SIG-M5 treated with dmso at 0.1 percent for 504 hours (cell line): ENCODE results near the gene OSBPL1A.
"Not testable (repeated sequence)": the region's sequence is repeated elsewhere in the genome, so short reads cannot be mapped to it uniquely, and the experiment has no call there.

Experiments used
- DNase-seq: peaks from one replicate; lab custom pipeline; 2025; ENCODE audit not compliant: unreplicated experiment; lab: John Stamatoyannopoulos, UW

OSBPL1A gene

DNA sequence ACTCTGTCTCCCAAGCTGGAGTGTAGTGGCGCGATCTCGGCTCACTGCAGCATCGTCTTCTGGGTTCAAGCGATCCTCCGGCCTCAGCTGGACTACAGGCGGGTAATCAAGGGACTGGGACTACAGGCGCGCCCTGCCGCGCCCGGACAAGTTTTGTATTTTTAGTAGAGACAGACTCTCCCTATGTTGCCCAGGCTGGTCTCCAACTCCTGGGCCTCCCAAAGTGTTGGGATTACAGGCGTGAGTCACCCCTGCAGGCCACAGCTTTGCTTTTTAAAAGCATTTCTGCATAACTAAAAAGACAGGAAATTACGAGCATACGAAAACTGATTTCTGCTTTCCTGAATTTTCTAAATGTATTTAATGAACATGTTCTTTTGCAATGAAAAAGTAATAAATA is 916 bp upstream of the OSBPL1A start:
- DNase-seq: no peak

DNA sequence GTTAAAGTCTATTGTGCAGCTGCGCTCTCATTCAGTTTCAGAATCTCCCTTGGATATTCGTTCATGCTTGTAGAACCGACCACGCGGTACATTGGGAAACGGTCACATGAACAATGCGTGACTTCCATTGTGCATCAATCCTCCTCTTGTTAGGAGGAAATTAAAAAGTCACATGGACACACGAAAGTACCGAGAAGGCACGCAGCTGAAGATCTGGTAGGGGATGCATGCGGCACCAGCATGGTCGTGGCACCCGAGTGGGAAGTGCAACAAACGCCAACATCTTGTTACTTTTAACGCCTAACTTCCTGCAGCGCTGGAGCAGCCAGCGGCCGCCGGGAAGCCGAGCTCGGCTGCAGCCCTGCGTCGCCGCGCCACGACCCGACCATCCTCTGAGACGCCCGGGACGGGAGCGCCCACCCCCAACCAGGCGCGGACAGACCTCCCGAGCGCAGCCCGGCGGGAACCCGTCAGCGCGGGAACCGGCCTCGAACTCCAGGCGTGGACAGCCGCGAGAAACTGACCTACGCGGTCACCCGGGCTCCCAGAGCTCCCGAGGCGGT is 412 bp downstream of the OSBPL1A start:
- DNase-seq: peak; percentile 80

DNA sequence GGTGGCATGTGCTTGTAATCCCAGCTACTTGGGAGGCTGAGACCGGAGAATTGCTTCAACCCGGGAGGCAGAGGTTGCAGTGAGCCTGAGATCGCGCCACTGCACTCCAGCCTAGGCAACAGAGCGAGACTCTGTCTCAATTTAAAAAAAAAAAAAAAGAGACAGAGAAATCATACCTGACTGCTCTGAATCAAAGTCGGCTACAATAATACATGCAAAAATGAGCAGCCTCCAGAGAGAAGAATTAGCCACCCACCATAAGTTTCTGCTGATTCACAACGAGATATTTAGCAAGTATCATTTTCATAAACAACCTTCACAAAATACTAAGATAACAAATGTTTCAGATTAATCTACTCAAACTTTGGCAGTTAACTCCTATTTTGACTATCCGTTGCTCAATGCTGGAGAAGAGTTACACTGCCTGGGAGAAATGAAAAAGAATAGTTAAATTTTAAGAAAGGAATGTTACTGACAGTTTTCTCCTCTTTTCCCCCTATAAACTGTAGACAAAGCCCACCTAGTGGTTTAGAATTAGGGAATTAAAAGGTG is 1.5 kb downstream of the OSBPL1A start:
- DNase-seq: no peak

DNA sequence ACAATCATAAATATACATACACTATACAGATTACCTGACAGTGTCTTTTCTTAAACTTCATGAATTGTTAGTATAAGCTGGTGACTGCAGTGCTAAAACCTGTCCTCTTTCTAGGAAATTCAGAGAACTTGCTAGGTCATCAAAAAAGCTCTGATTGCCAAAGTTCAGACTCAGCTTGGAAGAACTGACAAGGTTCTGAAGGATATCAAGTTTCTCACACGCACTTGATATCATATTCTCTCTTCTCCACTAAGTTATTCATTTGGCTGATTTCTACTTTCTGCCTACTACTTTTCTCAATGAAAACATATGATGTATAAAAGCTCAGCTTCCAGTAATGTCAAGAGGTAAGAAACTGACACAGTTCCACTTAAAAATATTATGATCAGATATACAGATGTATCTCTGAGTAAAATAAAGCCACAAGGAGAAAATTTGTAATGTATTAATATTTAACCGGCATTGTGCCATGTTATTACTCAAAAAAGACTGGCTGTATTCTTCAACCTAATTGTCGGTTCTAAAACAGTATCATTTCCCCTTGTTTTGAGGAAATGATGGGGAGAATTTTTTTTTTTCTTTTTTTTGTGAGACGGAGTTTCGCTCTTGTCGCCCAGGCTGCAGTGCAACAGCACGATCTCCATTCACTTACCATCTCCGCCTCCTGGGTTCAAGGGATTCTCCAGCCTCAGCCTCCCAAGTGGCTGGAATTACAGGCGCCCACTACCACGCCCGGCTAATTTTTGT is 2.4 kb downstream of the OSBPL1A start:
- peak; percentile 49 for DNase-seq

DNA sequence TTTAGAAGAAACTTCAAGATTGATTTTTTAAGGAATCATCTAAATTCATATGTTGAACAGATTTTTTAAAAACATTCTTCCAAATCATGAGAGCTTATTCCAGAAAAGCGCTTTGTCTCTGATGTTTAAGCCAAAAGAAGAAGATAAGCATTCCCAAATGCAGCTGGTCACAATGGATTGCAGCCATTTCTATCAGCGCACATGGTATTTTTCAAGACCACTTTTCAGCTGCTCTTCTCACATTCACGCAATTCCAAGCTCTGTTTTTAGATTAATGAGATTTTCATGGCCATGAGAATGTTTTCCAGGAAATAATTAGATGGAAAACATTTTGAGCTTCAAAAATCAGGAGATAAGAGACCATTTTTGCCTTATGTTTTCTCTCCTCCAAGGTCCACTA is 8.7 kb downstream of the OSBPL1A start:
- DNase-seq: no peak

DNA sequence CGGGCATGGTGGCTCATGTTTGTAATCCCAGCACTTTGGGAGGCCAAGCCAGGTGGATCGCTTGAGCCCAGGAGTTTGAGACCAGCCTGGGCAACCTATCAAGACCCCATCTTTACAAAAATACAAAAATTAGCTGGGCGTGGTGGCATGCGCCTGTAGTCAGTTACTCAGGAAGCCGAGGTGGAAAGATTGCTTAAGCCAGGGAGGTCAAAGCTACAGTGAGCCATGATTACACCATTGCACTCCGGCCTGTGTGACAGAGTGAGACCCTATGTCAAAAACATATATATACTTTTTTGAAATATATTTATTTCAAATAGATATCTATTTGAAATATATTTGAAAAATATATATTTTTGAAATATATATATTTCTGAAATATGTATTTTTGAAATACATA is 10.9 kb downstream of the OSBPL1A start:
- no peak for DNase-seq

DNA sequence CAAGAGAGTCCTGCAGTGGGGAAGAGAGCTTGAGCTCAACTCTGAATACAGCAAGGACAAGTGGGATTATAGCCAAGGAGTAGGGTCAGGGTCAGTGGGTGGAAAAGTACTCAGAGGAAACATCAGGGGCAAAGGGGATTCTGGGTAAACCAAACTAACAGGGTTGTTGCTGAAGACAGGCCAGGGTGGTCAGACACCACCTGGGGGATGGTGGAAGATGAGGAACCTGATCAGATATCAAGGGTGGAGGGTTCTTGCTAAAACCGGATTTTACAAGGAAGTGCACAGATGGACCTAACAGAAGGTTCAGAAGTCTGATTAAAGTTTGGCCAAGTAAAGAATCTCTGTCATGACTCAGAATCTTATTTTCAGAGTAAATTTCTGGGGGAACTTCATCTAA is 16.5 kb downstream of the OSBPL1A start:
- no peak for DNase-seq

DNA sequence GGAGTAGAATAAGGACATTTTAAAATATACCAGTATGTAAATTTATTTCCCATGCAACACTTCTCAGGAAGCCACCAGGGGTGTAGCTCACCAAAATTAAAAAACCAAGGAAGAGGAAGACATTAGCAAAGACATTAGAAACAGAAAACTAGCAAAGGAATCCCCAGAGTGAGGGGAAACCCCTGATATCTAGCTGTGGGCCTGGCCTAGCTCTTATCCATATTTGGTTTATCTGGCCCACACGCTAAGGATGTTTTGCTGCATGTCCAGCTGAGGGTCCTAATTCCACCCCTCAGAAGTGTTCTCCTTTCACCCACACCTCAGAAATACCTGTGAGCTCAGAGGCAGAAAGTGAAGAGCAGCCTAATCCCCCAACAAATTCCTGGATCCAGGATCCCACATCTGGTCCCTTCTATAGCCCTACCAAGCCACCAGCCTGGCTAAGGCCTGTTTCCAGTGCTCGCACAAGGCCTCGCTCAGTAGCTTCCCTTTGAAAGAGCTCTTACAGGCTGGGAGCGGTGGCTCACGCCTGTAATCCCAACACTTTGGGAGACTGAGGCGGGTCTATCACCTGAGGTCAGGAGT is 17.4 kb downstream of the OSBPL1A start:
- DNase-seq: no peak

DNA sequence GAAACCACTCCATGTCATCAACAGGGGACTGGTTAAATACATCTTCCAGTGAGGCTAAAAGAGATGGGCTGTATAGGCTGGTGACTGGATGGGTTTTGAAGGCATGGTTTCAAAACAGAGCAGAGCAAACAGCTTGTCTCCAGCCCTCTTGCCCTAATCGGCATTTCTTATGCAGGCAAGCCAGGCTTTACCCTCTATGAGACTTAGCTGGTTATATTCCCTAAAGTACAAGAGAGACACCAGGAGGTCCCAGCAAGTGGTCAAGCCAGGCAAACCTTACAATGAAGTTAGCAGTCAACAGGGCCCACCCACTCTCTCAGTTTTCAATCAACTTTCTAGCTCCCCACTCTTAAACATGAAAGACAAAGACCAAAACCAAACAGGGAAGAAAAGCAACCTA is 19.0 kb downstream of the OSBPL1A start:
- no peak for DNase-seq

DNA sequence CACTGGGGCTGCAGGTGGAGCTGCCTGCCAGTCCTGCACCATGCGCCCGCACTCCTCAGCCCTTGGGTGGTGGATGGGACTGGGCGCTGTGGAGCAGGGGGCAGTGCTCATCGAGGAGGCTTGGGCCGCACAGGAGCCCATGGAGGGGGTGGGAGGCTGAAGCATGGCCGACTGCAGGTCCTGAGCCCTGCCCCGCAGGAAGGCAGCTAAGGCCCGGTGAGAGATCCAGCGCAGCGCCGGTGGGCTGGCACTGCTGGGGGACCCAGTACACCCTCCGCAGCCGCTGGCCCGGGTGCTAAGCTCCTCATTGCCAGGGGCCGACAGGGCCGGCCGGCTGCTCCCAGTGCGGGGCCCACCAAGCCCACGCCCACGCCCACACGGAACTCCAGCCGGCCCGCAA is 21.1 kb downstream of the OSBPL1A start:
- not testable (repeated sequence) for DNase-seq

DNA sequence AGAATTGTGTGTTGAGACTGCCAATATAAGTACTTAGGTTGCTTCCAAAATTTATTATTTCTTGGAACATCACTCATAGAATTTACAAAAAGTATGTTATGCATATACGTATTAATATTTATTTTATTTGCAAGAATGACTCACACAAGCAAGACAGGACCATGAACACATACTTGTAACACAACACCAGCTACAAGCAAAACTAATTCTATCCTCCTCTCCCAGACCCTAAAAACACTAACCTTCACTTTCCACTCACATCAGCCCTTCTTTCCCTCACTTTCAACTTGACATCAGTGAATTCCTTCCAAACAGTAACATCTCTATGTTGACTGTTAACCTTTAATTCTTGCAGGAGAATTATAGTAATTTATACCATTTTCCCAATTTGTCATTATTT is 24.3 kb downstream of the OSBPL1A start:
- no peak for DNase-seq

DNA sequence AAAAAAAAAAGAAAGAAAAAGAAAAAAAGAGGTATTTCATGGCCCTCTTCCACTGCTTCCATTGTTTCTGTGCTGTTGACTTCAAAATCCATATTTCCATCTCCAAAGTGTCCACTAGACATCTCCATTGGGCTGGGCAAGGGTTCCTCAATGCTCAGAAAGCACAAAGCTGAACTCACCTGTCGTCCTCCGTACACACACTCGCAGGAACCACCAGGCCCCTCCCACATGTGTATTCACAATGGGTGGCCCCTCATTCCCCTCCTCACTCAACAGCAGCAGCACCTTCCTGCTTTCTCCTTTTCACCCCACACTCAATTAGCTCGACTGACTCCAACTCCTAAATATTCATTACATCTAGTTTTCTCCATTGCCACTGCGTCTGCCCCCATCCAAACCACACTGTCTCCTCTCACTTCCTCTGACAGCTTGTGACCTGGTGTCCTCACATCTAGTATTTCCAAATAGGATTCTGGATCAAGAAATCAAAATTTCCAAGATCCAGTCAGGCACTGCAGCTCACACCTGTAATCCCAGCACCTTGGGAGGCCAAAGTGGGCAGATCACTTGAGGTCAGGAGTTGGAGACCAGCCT is 25.2 kb downstream of the OSBPL1A start:
- no peak for DNase-seq

DNA sequence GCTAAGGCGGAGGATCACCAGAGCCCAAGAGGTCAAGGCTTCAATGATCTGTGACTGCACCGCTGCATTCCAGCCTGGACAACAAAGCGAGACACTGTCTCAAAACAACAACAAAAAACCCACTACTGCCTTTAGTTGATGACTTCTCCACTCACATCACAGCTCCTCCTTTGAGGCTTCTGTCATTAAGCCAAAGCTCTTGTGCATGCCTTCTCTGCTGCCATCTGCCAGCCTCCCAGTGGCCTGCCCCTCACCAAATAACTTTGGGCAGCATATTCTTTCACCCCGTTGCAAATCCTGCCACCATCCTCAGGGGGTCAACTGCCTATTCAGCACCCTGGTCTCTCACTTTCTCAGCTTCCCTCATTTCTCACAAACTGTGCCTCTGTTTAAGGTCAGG is 27.5 kb downstream of the OSBPL1A start:
- DNase-seq: no peak

DNA sequence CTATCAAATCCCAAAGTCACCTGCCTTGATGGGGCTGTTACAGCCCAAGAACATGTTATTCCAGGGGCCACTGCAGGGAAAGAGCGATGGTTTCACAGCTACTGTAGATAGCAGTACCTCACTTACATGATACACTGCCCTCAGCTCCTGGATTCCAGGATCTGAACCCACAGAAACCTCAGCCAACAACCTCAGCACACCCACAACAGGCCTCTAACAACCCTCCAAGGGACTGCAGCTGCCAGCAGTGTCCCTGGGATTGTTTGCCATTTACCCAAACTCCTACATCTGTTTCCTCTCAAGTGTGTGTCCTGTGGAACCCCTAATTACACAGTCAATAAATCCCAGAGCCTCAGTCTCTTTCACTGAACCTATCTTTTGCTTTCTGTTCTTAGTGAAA is 28.2 kb downstream of the OSBPL1A start:
- DNase-seq: no peak

DNA sequence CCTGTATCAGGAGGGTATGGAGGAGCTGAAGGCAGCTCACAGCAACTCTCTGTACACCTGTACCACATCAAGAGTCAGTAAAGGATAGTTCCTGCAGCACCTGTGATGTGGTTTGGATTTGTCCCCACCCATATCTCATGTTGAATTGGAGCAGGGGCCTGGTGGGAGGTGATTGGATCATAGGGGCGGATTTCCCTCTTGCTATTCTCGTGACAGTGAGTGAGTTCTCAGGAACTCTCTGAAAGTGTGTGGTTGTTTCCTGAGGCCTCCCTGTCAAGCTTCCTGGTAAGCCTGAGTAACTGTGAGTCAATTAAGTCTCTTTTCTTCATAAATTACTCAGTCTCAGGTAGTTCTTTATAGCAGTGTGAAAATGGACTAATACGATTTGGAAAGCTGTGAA is 28.9 kb downstream of the OSBPL1A start:
- DNase-seq: no peak

DNA sequence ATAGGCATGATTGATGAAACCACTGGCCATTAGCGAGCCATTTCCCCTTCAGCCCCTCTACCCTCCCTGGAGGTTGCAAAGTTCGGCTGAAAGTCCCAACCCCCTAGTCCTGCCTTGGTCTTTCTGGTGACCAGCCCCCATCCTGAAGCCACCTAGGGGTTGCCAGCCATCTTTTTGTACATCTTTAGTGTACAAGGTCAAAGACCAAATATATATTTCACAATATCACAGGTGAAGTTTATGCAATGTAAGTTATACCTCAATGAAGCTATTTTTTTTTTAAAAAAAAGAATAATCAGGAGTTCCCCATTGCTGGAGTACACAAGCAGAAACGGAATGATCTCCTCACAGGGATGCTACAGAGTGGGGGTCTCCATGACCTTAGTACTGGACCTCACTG is 31.3 kb downstream of the OSBPL1A start:
- no peak for DNase-seq

DNA sequence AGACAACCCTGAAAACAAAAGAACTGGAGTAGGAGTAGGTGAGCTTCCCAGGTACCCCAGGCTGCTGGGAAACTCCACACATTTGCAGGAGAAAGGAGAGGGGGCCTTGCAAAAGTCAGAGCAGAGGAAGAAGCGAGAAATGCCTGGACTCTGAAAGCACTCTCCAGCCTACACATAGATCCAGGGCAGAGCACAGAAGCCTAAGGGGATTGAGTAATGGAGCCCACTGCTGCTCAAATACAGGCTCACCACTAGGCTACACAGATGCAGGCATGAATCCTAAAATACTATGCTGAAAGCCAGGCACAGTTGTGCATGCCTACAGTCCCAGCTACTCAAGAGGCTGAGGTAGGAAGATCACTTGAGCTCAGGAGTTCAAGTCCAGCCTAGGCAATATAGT is 33.4 kb downstream of the OSBPL1A start:
- DNase-seq: no peak

DNA sequence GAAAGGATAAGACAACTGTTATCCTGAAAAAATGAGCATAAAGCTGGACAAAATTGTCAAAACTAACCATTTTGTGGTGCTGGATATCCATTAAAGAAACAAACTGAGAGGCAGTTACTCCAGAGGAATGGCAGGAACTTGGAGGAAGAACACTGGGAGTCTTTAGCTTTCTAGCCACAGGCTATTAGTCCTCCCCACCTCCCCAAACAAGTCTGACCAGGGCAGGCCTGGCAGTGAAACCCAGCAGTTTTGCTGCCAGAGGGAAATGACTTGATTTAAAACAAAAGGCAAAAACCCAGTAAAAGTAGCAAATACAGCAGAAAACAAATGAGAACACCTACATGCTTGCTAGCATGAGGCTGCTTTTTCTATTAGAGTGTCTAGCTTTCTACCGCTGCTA is 34.9 kb downstream of the OSBPL1A start:
- DNase-seq: no peak

DNA sequence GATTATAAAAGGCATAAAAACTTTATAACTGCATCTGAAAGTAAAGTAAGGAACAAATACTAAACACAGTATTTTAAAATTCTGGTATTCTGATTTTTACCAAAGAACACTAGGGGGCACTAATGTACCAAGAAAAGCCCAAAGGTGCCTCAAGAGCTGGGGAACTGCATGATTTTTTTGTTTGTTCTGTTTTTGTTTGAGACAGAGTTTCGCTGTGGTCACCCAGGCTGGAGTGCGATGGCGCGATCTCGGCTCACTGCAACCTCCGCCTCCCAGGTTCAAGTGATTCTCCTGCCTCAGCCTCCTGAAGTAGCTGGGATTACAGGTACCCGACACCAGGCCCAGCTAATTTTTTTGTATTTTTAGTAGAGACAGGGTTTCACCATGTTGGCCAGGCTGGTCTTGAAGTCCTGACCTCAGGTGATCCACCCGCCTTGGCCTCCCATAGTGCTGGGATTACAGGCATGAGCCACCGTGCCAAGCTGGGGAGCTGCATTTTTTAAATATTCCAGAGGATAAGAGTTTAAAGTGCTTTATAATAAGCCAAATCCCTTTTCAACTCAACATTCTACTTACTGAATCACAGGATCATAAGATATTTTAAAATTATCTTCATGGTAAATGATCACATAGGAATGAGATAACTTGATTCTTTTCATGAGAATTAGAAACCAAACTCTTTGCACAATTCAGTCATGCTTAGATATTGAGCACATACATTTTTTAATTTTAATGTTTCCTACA is 37.7 kb downstream of the OSBPL1A start:
- DNase-seq: peak; percentile 81

DNA sequence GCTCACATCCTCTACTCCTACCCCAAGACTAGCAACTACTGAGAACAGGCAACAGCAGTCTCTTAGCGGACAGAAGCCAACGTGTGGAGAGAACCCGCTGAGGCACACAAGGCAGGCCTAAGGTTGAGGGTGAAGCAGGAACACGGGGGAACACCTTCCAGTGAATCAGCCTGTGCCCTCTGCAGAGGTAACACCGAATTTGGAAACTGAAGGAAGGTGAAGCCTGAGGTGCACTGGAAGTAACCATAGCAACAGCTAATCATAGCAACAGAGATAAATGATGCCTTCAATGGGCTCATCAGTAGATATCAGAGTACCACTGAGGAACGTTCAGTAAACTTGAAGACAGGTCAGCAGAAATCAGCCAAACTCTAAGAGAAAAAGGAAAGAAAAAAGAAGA is 43.3 kb downstream of the OSBPL1A start:
- no peak for DNase-seq

DNA sequence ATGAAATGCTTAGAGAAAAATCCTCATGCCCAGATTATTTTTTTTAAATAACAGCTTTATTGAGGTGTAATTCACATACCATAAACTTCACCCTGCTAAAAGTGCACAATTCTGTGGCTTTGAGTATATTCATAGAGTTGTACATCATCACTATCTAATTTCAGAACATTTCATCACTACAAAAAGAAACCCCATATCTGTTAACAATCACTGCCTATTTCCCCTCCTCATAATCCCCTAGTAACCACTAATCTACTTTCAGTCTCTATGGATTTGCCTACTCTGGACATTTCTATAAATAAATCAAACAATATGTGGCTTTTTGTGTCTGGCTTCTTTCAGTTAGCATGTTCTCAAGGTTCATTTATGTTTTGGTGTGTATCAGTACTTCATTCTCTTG is 51.4 kb downstream of the OSBPL1A start:
- DNase-seq: no peak
